Adipocyte (in vitro differentiated cells): Measurements from ENCODE around the gene POLD2.

Source experiments
- DNase-seq: peaks from one replicate; pipeline ENCODE4 v3.0.0-alpha.2; 2015; ENCODE audit warnings: low read depth
- H3K27me3 ChIP-seq: replicated peaks from 2 replicates; pipeline ENCODE4 v1.7.0; 2013; ENCODE audit warnings: mild to moderate bottlenecking, low read length, moderate library complexity; ENCODE audit not compliant: control insufficient read depth, insufficient read depth
- H3K36me3 ChIP-seq: 2 replicates; pipeline ENCODE4 v1.7.0; 2013; ENCODE audit warnings: low read length, mild to moderate bottlenecking, moderate library complexity; ENCODE audit not compliant: control insufficient read depth, insufficient read depth, severe bottlenecking
- H3K4me1 ChIP-seq: 2 replicates; pipeline ENCODE4 v1.7.0; 2013; ENCODE audit warnings: mild to moderate bottlenecking, low read length, moderate library complexity; ENCODE audit not compliant: control insufficient read depth, insufficient read depth
- H3K4me3 ChIP-seq: 2 replicates; pipeline ENCODE4 v1.7.0; 2013; ENCODE audit warnings: mild to moderate bottlenecking, low read length, moderate library complexity
- H3K9ac ChIP-seq: 2 replicates; pipeline ENCODE4 v1.7.0; 2013; ENCODE audit warnings: mild to moderate bottlenecking, low read length, moderate library complexity
- H3K9me3 ChIP-seq: 2 replicates; pipeline ENCODE4 v1.7.0; 2013; ENCODE audit warnings: mild to moderate bottlenecking, low read length, moderate library complexity; ENCODE audit not compliant: control insufficient read depth

Gene POLD2

DNA sequence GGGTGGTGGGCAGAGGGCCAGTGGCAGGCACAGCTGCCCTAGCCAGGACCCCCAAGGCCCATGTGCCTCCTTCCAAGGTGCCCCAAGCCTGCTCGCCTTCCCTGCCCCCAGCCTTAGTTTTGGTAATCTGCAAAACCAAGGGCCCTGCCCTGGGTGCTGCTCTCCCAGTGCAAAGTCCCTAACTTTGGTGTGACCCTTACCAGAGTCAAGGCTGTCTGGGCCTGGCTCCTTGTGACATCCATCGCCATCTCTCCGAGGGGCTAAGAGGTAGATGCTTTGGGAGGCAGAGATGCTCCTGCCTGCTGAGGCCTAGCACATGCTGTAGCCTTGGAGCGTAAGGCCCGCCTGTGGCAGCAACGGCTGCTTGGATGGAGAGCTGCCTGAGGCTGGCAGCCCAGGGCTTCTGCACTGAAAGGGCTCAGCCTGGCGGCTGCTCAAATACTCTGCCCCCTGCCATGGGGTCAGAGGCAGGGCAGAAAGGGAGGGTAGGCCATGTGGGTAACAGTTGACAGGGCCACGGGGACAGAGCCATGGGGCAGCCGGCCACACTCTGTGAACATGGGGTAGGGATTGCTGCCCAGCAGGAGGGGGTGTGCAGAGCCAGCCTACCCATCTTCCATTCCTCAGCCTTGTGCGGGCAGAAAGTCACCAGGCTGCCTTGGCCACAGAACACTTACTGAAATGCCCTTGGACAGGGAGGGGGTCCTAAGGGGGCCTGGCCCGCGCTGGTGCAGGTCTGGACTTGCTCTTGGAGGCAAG lies 35.7 kb upstream of the POLD2 start:
- Histone ChIP-seq H3K9me3 (no peaks in the 10 kb centered on the region), H3K4me1 (peaks cover 24% of the 10 kb centered on the region), H3K27me3 (peaks cover 24% of the 10 kb centered on the region), H3K9ac (no peak overlapping the region), H3K4me3 (no peak overlapping the region), H3K36me3 (no peaks in the 10 kb centered on the region)
- no peak for DNase-seq

- H3K9ac ChIP-seq = no peak overlapping the region
- H3K4me1 ChIP-seq = peaks cover 16% of the 10 kb centered on the region
- H3K9me3 ChIP-seq = no peaks in the 10 kb centered on the region
- DNase-seq = no peak
- no peaks in the 10 kb centered on the region for H3K36me3 ChIP-seq
- peaks cover 24% of the 10 kb centered on the region for H3K27me3 ChIP-seq
- no peak overlapping the region for H3K4me3 ChIP-seq
Observed at GRCh38 chr7:44158096-44158872, 34.9 kb upstream of the POLD2 start.

GRCh38 chr7:44157116-44158080 lies 34.0 kb upstream of the POLD2 start:
- H3K27me3 ChIP-seq = peaks cover 24% of the 10 kb centered on the region
- H3K4me3 ChIP-seq = no peak overlapping the region
- no peaks in the 10 kb centered on the region for H3K9me3 ChIP-seq
- DNase-seq = no peak
- no peak overlapping the region for H3K9ac ChIP-seq
- peaks cover 7% of the 10 kb centered on the region for H3K4me1 ChIP-seq
- no peaks in the 10 kb centered on the region for H3K36me3 ChIP-seq

DNA sequence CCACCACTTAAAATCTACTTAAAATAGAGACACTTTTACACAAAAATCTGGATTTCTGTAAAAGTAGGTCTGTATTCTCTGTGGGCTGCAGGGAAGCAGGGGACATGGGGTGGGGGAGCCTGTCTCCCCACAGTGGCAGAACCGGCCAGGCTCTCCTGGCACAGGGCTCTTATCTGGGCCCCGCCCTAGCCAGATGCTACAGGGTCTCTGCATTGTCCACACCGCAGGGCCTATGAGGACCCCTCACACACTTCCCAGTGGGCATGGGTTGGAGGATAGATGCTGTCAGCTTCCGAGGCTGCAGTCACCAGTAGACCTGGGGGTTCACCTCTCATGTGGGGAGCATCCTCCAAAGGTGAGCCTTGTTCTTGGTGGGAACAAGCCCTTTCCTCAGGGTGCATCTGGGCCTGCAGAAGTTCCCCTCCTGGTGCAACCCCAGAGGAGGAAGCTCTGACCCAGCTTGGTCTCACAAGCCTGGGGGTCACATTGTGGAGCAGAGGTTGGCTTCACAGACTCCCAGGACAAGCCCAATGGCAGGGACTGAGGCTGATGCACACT lies 33.2 kb upstream of the POLD2 start:
- Histone ChIP-seq H3K36me3 (no peaks in the 10 kb centered on the region), H3K4me1 (no peaks in the 10 kb centered on the region), H3K4me3 (no peak overlapping the region), H3K9ac (no peak overlapping the region), H3K27me3 (peaks cover 24% of the 10 kb centered on the region), H3K9me3 (no peaks in the 10 kb centered on the region)
- no peak for DNase-seq

GRCh38 chr7:44155191-44156185 lies 32.1 kb upstream of the POLD2 start:
- H3K4me1 ChIP-seq = no peaks in the 10 kb centered on the region
- no peak for DNase-seq
- H3K27me3 ChIP-seq = peaks cover 24% of the 10 kb centered on the region
- no peak overlapping the region for H3K4me3 ChIP-seq
- no peak overlapping the region for H3K9ac ChIP-seq
- H3K36me3 ChIP-seq = no peaks in the 10 kb centered on the region
- no peaks in the 10 kb centered on the region for H3K9me3 ChIP-seq

GRCh38 chr7:44154703-44155102 lies 31.4 kb upstream of the POLD2 start:
- Histone ChIP-seq H3K4me1 (no peaks in the 10 kb centered on the region), H3K9me3 (no peaks in the 10 kb centered on the region), H3K4me3 (no peak overlapping the region), H3K27me3 (peaks cover 24% of the 10 kb centered on the region), H3K9ac (no peak overlapping the region), H3K36me3 (no peaks in the 10 kb centered on the region)
- DNase-seq = no peak

GRCh38 chr7:44153948-44154335 lies 30.6 kb upstream of the POLD2 start:
- no peaks in the 10 kb centered on the region for H3K9me3 ChIP-seq

GRCh38 chr7:44152971-44153947 lies 29.9 kb upstream of the POLD2 start:
- Histone ChIP-seq H3K9me3 (no peaks in the 10 kb centered on the region), H3K27me3 (peaks cover 24% of the 10 kb centered on the region), H3K4me3 (no peak overlapping the region), H3K9ac (no peak overlapping the region), H3K36me3 (no peaks in the 10 kb centered on the region), H3K4me1 (peaks cover 3% of the 10 kb centered on the region)
- DNase-seq = no peak

More at GRCh38 chr7:44153948-44154335, 30.6 kb upstream of the POLD2 start:
- no peak overlapping the region for H3K4me3 ChIP-seq
- H3K9ac ChIP-seq = no peak overlapping the region
- H3K4me1 ChIP-seq = no peaks in the 10 kb centered on the region
- peaks cover 24% of the 10 kb centered on the region for H3K27me3 ChIP-seq
- H3K36me3 ChIP-seq = no peaks in the 10 kb centered on the region
- DNase-seq = no peak

GRCh38 chr7:44151956-44152355 lies 28.6 kb upstream of the POLD2 start:
- no peak for DNase-seq
- Histone ChIP-seq H3K36me3 (no peaks in the 10 kb centered on the region), H3K4me1 (peaks cover 10% of the 10 kb centered on the region), H3K9ac (no peak overlapping the region), H3K9me3 (no peaks in the 10 kb centered on the region), H3K27me3 (peaks cover 17% of the 10 kb centered on the region), H3K4me3 (no peak overlapping the region)
